K562 (cell line): ENCODE data around the gene DPEP2. TPM values are rescaled to one million over a fixed set of nuclear protein-coding genes. Genes with fewer than 3 reads are reported as not detected.

Source experiments
- ATAC-seq: fragments of 200-7000 bp; cut with Tn5 transposase; 3 replicates; pipeline ENCODE4 v1.9.1; 2020; ENCODE audit warnings: moderate library complexity
- BruUV-seq: library from RNA; stranded (reverse); fragments of 400-500 nt; replicated peaks from 2 replicates; lab custom pipeline; 2021; lab: Mats Ljungman, UMichigan
- CTCF ChIA-PET: fragments of 300-600 bp; formaldehyde crosslinking; extraction: SDS; loops from one replicate; lab custom pipeline; 2021; ENCODE audit warnings: low intra/inter-chr PET ratio; lab: Yijun Ruan, JAX
- POLR2A ChIA-PET: fragments of 300-600, 350-650 bp; sonication (Branson Sonifier 250); formaldehyde crosslinking; extraction: SDS; loops from one replicate; lab custom pipeline; 2021; ENCODE audit warnings: antibody characterized with exemption, inconsistent platforms; lab: Yijun Ruan, JAX
- DNase-seq, 4 experiments: peaks; one replicate each; pipeline versions ENCODE4 v3.0.0 to v3.0.0-alpha.2; 2011 to 2018; ENCODE audit warnings: low spot score in 3 of 4, mixed read lengths in 3 of 4; ENCODE audit errors: extremely low read depth in 1 of 4
- FAIRE-seq: peaks from 2 replicates; lab custom pipeline; 2011; peaks lifted over from hg19 to GRCh38; lab: Jason Lieb, UNC
- H2AFZ ChIP-seq: 2 replicates; pipeline ENCODE4 v1.6.0; 2011; ENCODE audit warnings: low read depth, low read length, control low read depth, inconsistent platforms
- H3K27ac ChIP-seq: fragments of 200-600 bp; 3 replicates; pipeline ENCODE4 v1.8.0; 2011; ENCODE audit warnings: low read depth, mild to moderate bottlenecking, control low read depth, inconsistent platforms, low read length, moderate library complexity, mixed read lengths; ENCODE audit errors: extremely low read depth
- H3K27me3 ChIP-seq, 2 experiments: fragments of 300-600 bp in 1 of 2; 2 replicates in 1 of 2; 3 replicates in 1 of 2; pipeline versions ENCODE4 v1.6.0 to v1.8.0; 2011; ENCODE audit warnings: inconsistent platforms in 2 of 2, low read length in 2 of 2, mild to moderate bottlenecking in 1 of 2, mixed read lengths in 1 of 2, moderate library complexity in 1 of 2; ENCODE audit not compliant: control insufficient read depth in 2 of 2, insufficient read depth in 2 of 2
- H3K36me3 ChIP-seq: fragments of 300-600 bp; 3 replicates; pipeline ENCODE4 v1.8.0; 2011; ENCODE audit warnings: mild to moderate bottlenecking, low read length, inconsistent platforms; ENCODE audit not compliant: control insufficient read depth, insufficient read depth
- H3K4me1 ChIP-seq, 2 experiments: fragments of 200-600 bp in 1 of 2; replicated peaks in 1 of 2; 2 replicates in 1 of 2; 3 replicates in 1 of 2; pipeline versions ENCODE4 v1.5.1 to v1.8.0; 2011; ENCODE audit warnings: inconsistent platforms in 2 of 2, low read length in 2 of 2, mild to moderate bottlenecking in 1 of 2, mixed read lengths in 1 of 2, moderate library complexity in 1 of 2; ENCODE audit not compliant: control insufficient read depth in 2 of 2, insufficient read depth in 2 of 2
- H3K4me2 ChIP-seq: 2 replicates; pipeline ENCODE4 v1.6.1; 2011; ENCODE audit warnings: low read length, control low read depth, inconsistent platforms, mixed read lengths; ENCODE audit not compliant: insufficient read depth
- H3K4me3 ChIP-seq: fragments of 200-600 bp; sonication (generic), shearing (Covaris generic); 2 replicates; pipeline ENCODE4 v1.5.1; 2016; ENCODE audit warnings: control low read depth, inconsistent platforms
- H3K79me2 ChIP-seq: fragments of 200-600 bp; 3 replicates; pipeline ENCODE4 v1.8.0; 2011; ENCODE audit warnings: low read length, inconsistent platforms; ENCODE audit not compliant: control insufficient read depth, insufficient read depth
- H3K9ac ChIP-seq, 2 experiments: 2 replicates each; pipeline versions ENCODE4 v1.6.0 to v1.6.1; 2011; ENCODE audit warnings: low read depth in 2 of 2, low read length in 2 of 2, control low read depth in 1 of 2, inconsistent platforms in 1 of 2, mild to moderate bottlenecking in 1 of 2, mixed read lengths in 1 of 2; ENCODE audit not compliant: insufficient read depth in 1 of 2
- H3K9me1 ChIP-seq: one replicate; pipeline ENCODE4 v1.6.0; 2011; ENCODE audit warnings: inconsistent platforms, mild to moderate bottlenecking, low read length, moderate library complexity; ENCODE audit not compliant: control insufficient read depth, insufficient read depth
- H3K9me3 ChIP-seq: replicated peaks from 2 replicates; pipeline ENCODE4 v1.5.1; 2011; ENCODE audit warnings: low read depth, low read length, inconsistent platforms; ENCODE audit not compliant: control insufficient read depth, insufficient read depth
- H4K20me1 ChIP-seq: replicated peaks from 2 replicates; pipeline ENCODE4 v1.6.1; 2011; ENCODE audit warnings: low read length, inconsistent platforms, mixed read lengths; ENCODE audit not compliant: control insufficient read depth, insufficient read depth
- RHOXF2B ChIP-seq: fragments of 250-450 bp; sonication (Bioruptor Pico); conservative IDR thresholded peaks from 2 replicates; pipeline ENCODE4 v1.5.1; 2021
- THRA ChIP-seq: fragments of 450-650 bp; IDR thresholded peaks from 2 replicates; pipeline ENCODE4 v1.6.1; 2017; ENCODE audit warnings: mild to moderate bottlenecking, moderate library complexity
- WGBS: fragments of 100-300 bp; shearing (Covaris generic); methylation state at CpG from one replicate; pipeline ENCODE4 v1.1.6; 2016; ENCODE audit warnings: low coverage, mixed read lengths; ENCODE audit not compliant: insufficient coverage; ENCODE audit errors: missing lambda C conversion rate; 5-methylcytosine and 5-hydroxymethylcytosine counted together
- in situ Hi-C: fragments of 300-500 bp; cut with MboI; formaldehyde crosslinking; loops from 4 replicates; pipeline ENCODE4 v1.15.0; 2018; ENCODE audit warnings: inconsistent platforms, mixed read lengths
- intact Hi-C: fragments of 100-400 bp; cut with micrococcal nuclease; formaldehyde crosslinking; loops from 2 replicates; pipeline ENCODE4 v1.14.2; 2022
- polyA plus RNA-seq, 8 experiments: library from polyadenylated mRNA; depleted of rRNA in 4 of 8; stranded (reverse) in 5 of 8; unstranded in 3 of 8; fragments of >200 nt; fragmentation: Nextera tagmentation in 2 of 8; fragmentation: Illumina TruSeq in 1 of 8; extraction: Ambion mirVana in 2 of 8; extraction: Trizol in 1 of 8; gene quantifications; 2 replicates each; pipeline versions ENCODE4 v1.2.1 to v1.2.3, GENCODE V29; 2011 to 2014; ENCODE audit warnings: inconsistent platforms in 1 of 8, missing spikeins in 1 of 8
- total RNA-seq, 7 experiments: library from RNA; depleted of rRNA in 6 of 7; stranded (reverse); fragments of >200 nt in 6 of 7; fragmentation: Illumina TruSeq in 2 of 7; extraction: Trizol in 2 of 7; gene quantifications; 2 replicates each; pipeline versions ENCODE4 v1.2.1 to v1.2.3, GENCODE V29; 2011 to 2021; ENCODE audit warnings: low replicate concordance in 1 of 7

DPEP2 gene
- total and polyA plus RNA-seq, 9 of the 15 experiments (the other 6 are each of a cell fraction or from before 2014, with no cell fraction given) = 0.14 to 1.2 (median 0.38) TPM

GRCh38 chr16:67945392-67945933, 53.8 kb downstream of the DPEP2 start:
- Histone ChIP-seq H3K4me3 (no peak overlapping the region), H3K79me2 (no peaks in the 10 kb centered on the region), H3K4me1 (peaks cover 7 to 66% of the 10 kb centered on the region in 2 experiments; a peak in 4 of 5 replicates), H3K9ac (peak overlapping the region in 1 of 2 experiments; percentile 27; a peak in 1 of 4 replicates), H3K4me2 (no peak overlapping the region), H2AFZ (no peak overlapping the region), H3K9me3 (no peaks in the 10 kb centered on the region; the same call in 1 of the 2 replicates), H4K20me1 (peaks cover 16% of the 10 kb centered on the region; the same call in 1 of the 2 replicates), H3K9me1 (no peaks in the 10 kb centered on the region), H3K27ac (no peak overlapping the region), H3K36me3 (peaks cover 85% of the 10 kb centered on the region; the same call in 2 of the 3 replicates), H3K27me3 (no peaks in the 10 kb centered on the region)
- ChIA-PET CTCF (interaction anchor here (0.7 kb wide), 1 partner anchor 54 kb away, joined by 3 read pairs; no protein-coding TSS in a partner anchor), POLR2A (interaction anchor here (1.0 to 1.8 kb wide), 4 partner anchors 9 to 54 kb away, joined by 3 to 7 read pairs (median 4); partner anchors contain the start of gene DPEP2)
- no peak for DNase-seq
- no peak for FAIRE-seq
- WGBS = 95% methylated on average over 23 of the region's 24 CpGs
- TF ChIP-seq RHOXF2B (CRISPR knock-in tag) (no peak), THRA (no peak)
- in situ Hi-C loops = no loop called here
- no TSS peak for BruUV-seq
- no peak for ATAC-seq
- intact Hi-C loops = no loop called here
